ENCODE data around the gene CBX8. TPM values are rescaled to one million over a fixed set of nuclear protein-coding genes. Genes with fewer than 3 reads are reported as not detected.
"Not testable (repeated sequence)": the region's sequence is repeated elsewhere in the genome, so short reads cannot be mapped to it uniquely, and the experiment has no call there.

Gene CBX8
- total and polyA plus RNA-seq, 2 of the 8 experiments (the other 6 are each of a cell fraction or from before 2014, with no cell fraction given), result 0.09 to 2.1 TPM

DNA sequence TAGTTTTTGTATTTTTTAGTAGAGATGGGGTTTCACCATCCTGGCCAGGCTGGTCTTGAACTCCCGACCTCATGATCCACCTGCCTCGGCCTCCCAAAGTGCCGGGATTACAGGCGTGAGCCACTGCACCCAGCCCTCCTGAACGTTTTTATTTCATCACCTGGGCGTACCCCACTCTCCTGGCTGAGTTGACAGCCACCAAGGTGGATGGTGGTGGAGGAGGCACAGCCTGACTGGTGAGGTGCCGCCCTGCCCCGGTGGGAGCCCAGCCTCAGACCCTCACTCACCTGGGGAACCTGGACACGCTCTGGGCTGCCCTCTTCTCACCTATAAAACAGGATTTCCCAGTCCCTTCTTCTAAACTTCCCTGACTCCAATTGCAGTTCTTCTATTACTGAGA lies 24.2 kb downstream of the CBX8 start:
- peaks cover 4 to 11% (median 7%) of the 10 kb centered on the region in 4 experiments; a peak in 6 of 7 replicates for H3K4me1 ChIP-seq (replicated peaks in 1 of 4; ENCODE audit: control insufficient read depth in 3 of 4, insufficient read depth in 4 of 4, low read length in 3 of 4)
- H3K9ac ChIP-seq (replicated peaks in 1 of 4; ENCODE audit: extremely low read depth in 1 of 4, low read depth in 3 of 4, low read length in 3 of 4); H3K23ac ChIP-seq (ENCODE audit: insufficient read length); H4K91ac ChIP-seq (replicated peaks; ENCODE audit: insufficient read length, low read length); H4K20me1 ChIP-seq (replicated peaks in 1 of 2; ENCODE audit: control insufficient read depth in 1 of 2, insufficient read depth in 2 of 2, low read length in 2 of 2); H3K18ac ChIP-seq (ENCODE audit: extremely low read depth, low read length); H3K14ac ChIP-seq (ENCODE audit: insufficient read length); H3K56ac ChIP-seq (replicated peaks; ENCODE audit: insufficient read length, low read depth, low read length); H3K27ac ChIP-seq (ENCODE audit: low read depth, low read length); H3K4ac ChIP-seq (replicated peaks; ENCODE audit: insufficient read length, low read depth, low read length); H3K27me3 ChIP-seq (replicated peaks in 1 of 4; ENCODE audit: control insufficient read depth in 3 of 4, extremely low read depth in 1 of 4, insufficient read depth in 3 of 4, low read length in 3 of 4); H3K4me2 ChIP-seq (ENCODE audit: insufficient read depth in 1 of 2, low read depth in 2 of 2, low read length in 2 of 2); H2AK5ac ChIP-seq (ENCODE audit: low read depth, low read length); H2BK12ac ChIP-seq (ENCODE audit: low read depth, low read length); H4K8ac ChIP-seq (ENCODE audit: extremely low read depth, insufficient read depth, low read length); H2BK120ac ChIP-seq (replicated peaks; ENCODE audit: low read depth, low read length); H2AFZ ChIP-seq (ENCODE audit: low read length); H3K9me3 ChIP-seq (ENCODE audit: insufficient read depth in 2 of 2, low read depth in 1 of 2, low read length in 1 of 2); H3K79me1 ChIP-seq (ENCODE audit: low read depth, low read length); H3K79me2 ChIP-seq (ENCODE audit: control insufficient read depth in 1 of 2, insufficient read depth in 2 of 2, low read length in 2 of 2); H2BK15ac ChIP-seq (ENCODE audit: low read length); H3K23me2 ChIP-seq (ENCODE audit: low read depth, low read length); FAIRE-seq; H2BK5ac ChIP-seq (ENCODE audit: low read depth, low read length); POLR2A ChIA-PET (ENCODE audit: partially characterized antibody); H2BK20ac ChIP-seq (ENCODE audit: low read length); H4K5ac ChIP-seq (ENCODE audit: insufficient read length, low read depth, low read length); H3K4me3 ChIP-seq (ENCODE audit: extremely low read depth in 1 of 4, insufficient read depth in 2 of 4, low read depth in 3 of 4, low read length in 4 of 4); H3K36me3 ChIP-seq (ENCODE audit: control insufficient read depth in 2 of 4, insufficient read depth in 4 of 4, low read length in 3 of 4); DNase-seq (ENCODE audit: low read depth in 1 of 2, low spot score in 2 of 2): not testable (repeated sequence)
- CTCF ChIA-PET (ENCODE audit: partially characterized antibody), result interaction anchor here (0.6 to 1.8 kb wide), 2 partner anchors 9 to 109 kb away, joined by 3 to 4 read pairs; no protein-coding TSS in a partner anchor
- WGBS, 2 experiments (ENCODE audit: extremely low coverage in 1 of 2, insufficient coverage in 1 of 2, insufficient read length in 1 of 2, insufficient replicate concordance in 2 of 2, low coverage in 1 of 2, low lambda C conversion rate in 2 of 2, missing lambda C conversion rate in 1 of 2), result 94% methylated on average over 9 of the region's 9 CpGs; no CpG with 5 or more reads in 1 of the 2 experiments

Data from H1 (cell line).